DMS 273 treated with DMSO at 0.1 percent for 48 hours (cell line): Measurements from ENCODE around the gene ZNF474.

ENCODE experiments used
- DNase-seq: peaks from one replicate; lab custom pipeline; 2025; lab: John Stamatoyannopoulos, UW

ZNF474 gene

DNA sequence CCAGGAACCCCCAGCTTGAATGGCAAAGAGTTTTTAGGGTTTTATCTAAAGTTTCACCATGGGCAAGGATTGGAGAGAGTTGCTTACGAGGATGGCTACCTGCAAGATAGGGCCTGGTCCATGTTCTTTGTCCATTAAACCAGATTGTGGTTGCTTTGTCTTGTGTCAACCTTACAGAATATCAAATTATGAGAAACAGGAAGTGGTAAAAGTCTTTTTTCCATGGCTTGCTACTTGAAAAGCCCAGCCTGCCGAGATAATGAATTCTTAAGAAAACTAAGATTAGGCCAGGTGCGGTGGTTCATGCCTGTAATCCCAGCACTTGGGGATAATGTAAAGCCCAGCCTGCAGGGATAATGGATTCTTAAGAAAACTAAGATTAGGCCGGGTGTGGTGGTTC lies 24.4 kb downstream of the ZNF474 start:
- no peak for DNase-seq

DNA sequence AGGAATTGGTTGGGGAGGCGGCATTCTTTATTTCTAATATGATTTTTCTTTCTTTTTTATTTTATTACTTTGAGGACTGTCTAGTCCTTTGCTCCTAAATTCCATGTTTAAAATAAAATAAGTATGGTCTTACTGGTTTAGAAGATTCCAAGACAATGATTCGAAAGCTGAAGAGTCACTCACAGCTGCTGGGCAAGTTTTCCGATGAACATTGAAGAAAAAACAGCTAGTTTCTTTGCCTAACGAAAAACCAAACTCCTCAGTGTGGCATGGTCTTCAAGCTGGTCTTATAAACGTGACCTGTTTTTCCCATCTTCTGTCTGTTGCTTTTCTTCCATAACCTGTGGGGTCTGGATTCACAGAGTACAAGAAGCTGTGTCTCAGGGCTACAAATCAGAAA lies 25.1 kb downstream of the ZNF474 start:
- no peak for DNase-seq

DNA sequence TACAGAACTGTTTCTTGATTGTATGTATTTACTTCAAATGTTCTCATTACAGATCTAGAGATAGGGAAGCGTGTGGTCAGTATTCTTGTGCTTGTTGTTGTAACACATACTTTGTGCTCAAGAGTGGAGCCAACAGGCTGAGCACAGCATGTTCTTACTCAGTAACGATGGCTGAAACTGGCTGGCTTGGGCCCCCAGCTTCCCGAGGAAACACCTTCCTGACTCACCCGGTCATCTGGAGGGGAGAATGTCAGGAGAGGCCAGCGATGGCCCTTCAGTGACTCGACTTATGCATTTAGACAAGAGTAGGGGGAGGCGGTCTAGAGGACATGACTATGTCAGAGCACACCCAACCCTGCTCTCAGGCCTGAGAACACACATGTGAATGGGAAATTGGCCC lies 25.6 kb downstream of the ZNF474 start:
- DNase-seq, result no peak

DNA sequence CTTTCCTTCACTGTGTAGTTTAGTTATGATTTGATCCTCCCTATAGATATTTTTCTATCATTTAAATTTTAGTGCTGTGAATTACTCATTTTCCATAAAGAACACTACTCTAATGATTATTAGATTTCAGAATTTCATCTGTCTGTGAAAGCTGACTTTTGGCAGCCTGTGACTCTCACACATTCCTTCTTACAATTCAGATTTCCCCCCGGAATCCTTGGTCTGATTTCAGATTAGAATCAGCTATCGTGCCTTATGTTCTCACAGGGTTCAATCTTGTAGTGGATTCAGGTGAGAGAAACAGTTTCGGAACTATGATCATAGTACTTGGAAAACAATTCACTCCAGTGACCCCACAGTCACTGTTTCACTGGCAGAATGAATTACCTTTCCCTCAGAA lies 26.2 kb downstream of the ZNF474 start:
- DNase-seq, result no peak

DNA sequence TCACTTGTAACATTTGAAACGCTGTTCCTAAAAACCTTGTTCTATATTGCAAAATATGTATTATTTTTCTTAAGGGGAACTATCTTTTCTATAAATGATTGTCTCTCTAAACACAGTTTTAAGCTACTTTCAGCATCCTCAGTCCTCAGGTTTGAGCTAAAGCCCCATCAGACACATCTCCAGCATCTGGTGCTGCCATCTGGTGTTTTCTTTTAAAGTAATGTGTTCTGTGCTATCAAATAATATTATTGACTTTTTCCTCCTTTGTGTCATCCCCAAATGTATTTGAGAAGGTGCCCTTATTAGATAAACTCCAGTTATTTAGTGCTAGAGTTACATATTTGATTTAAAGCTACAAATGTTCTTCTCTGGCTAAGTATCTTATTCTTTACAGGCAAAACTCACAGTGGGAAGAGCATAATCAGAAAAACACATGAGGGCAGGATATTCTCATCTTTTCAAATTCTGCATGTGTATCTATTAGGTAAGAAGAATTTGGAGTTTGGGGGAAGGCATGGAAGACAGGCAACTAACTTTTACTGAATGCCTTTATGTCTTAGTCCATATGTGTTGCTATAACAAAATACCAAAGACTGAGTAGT lies 27.5 kb downstream of the ZNF474 start:
- peak; percentile 32 for DNase-seq

DNA sequence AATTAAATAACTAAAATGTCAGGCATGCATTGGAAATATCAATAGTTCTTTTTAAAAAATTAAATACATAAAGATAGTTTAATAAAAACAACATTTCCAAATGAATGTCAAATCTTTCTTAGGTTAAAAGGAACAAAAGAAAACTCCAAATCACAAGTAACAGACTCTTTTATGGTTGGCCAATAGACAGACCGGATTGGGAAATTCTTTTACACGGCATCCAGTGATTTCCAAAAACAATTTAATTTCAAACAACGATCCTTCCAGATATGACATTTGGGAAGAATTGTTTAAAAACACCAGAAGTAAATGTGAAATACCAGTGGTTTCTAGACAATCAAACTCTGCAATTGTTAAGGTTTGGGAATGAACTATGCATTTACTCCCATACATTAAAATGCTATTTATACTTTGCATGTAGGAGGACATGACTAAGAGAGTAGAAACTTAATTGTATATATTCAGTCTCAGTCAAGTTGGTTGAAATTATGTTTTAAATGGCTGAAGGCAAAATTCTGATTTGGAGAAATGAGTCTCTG lies 32.8 kb downstream of the ZNF474 start:
- DNase-seq, result no peak

DNA sequence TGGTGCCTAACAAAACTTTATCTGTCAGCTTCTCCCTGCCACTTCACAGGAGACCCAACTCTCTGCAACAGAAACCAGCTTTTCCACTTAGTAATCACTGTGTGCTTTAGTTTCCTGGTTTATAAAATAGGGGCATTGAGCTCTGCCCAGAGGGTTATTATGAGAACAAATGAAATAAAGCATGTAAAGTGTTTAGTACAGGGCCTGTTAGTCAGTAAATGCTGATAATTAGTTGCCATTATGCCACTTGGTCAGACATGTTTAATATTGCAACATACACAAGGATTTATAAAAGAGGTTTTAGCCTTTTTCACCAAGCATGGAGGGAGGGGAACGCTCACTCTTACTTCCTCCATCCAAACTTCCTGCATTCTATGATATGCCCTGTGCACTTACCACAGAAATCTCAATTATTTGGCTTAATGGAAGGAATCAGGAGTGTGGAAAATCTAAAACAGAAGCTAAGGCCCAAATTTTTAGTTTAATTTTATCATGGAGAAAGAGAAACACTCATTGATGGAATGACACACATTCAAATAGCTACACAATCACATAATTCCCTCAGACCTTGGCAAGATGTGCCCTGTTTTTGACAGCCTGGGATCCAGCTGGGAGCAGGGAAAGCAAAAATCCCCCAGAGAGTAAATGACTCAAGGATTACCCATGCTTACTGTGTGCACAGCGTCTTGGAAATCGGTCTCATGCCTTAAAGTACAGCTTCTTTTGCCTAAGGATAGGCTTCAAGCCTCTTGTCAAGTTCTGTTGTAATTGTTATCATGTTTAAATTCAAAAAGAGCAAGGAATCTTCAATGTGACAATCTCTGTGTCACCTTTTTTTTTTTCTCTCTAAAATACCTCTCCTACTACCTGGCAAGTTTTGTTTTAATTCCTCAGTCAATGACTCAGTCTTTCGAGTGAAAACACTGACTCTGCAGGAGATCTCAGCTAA lies 34.0 kb downstream of the ZNF474 start:
- DNase-seq, result no peak

DNA sequence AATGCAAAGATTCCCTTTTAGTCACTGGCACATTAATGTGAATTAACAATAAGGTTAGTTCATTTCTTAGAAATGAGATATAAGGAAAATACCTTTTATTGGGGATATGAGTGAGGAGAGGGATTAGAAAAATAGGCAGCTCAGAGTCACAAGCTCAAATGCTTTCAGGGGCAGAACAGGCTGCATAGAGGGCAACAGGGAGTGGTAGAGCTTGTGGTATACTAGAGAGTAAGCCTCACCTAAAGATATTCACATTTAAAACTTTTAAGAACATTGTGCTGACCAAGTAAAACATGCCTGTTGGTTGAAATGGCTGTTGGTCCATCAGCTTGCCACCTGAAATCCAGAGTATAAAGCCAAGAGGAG lies 34.7 kb downstream of the ZNF474 start:
- no peak for DNase-seq

DNA sequence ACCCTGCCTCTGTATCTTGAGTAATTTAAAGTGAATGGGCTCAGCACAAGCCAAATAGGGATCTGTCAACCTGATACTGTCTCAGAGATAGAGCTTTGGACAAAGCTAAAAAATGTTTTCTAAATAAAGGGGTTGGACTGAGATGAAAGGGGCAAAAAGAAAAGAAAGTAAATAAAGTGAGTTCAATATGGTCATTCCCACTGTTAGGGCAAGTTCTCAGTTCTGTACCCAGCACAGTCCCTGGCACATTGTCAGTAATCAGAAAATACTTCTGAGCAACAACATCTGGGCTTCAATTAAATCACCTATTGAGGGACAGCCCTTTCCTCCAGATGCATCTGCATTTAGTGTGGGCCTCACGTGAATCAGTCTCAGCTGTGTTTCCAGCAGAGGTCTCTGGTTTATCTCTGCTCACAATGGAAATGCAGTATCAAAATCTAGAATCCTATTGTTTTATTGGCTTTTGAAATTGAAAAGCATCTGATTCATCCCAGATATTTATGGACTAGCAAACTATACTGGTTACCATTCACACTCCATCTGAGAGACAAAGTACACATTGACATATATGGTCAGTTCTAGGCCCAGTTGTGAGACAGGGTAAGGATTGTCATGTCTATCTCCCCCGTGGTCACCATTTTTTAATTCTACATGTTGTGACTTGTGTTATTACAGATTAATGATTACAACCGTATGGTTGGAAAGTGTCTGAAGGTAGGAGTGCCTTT lies 35.6 kb downstream of the ZNF474 start:
- no peak for DNase-seq

DNA sequence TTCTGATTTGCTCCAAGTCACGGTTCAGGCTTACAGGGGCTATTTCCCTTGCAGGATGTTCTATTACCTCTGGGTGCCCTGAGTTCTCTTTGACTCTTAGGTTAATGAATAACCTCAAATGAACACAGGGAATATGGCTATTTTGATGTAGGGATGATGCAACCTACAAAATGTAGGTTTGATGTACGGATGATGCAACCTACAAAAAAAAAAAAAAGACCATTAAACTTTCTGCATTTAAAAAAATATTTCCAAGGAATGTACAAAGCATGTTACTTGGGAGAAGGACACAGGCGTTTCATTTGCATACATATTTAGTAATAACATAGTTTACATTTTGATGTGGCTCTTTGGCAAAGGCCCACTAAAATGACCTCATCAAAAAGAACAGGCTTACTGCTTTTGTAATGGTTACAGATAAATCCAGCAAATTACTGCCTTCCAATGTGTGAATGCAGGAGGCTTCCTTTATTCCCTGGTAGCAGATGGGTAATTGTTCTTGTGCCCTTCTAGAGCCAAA lies 36.3 kb downstream of the ZNF474 start:
- no peak for DNase-seq

DNA sequence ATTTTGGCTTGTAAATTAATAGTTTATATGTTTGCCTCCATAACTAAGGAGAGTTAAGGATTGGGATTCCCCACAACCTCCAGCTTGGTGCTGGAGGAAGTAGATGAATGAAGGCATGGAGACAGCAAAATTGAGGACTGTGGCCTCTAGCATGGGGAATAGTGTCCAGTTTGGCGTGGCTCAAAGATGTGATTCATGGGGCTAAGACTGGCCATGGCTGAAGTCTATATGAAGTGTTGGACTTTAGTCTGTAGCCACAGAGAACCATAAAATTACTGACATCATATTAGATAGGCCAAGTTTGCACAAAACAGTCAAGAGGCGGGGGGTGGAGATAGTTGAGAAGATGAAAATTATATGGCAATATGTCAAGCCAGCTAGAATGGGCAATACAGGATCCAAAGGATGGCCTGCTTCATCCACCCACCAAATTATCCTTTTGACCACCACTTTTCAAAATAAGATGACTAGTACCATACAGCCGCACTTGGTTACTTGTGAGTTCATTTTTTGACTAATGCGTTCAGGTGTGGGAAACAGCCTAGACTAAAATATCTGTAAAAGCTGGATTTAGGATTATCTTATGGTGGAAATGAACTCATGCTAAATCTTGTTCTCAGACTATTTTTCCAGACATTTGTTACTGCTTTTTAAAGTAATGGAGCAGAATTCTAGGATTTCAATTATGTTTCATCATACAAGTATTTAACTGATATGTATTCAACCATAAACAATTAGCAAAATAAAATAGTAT lies 40.2 kb downstream of the ZNF474 start:
- DNase-seq, result no peak

DNA sequence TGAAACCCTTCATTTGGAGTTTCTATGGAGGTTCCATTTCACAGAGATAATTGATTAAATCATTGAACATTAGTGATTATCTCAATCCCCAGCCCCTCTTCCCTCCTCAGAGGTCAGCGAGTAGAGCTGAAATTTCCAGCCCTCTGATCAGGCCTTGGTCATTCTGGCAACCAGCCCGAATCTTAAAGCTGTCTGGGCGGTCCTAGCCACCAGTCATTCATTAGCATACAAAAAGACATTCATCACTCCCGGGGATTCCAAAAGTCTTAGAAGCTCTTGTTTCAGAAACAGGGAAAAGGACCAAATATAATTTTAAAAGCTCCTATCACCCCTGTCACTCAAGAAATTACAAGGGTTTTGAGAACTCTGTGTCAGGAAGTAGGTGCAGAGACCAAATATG lies 41.3 kb downstream of the ZNF474 start:
- no peak for DNase-seq

DNA sequence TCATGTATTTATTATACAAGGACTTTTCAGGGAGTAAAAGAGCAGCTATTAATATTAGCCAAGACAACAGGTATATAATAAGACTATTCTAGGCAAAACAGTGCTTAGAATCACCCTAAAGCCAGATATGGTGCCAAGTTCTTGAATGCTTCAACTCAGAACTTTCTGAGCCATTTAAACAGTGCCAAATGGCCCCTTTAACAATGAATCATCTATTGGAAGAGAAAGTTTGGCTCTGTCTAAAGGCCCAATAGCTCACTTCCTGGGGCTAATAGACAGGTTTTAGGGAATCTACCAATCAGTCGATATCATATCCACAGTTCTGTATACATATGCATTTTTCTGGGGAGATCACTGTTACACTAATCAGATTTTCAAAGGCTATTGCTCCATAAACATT lies 42.9 kb downstream of the ZNF474 start:
- no peak for DNase-seq

DNA sequence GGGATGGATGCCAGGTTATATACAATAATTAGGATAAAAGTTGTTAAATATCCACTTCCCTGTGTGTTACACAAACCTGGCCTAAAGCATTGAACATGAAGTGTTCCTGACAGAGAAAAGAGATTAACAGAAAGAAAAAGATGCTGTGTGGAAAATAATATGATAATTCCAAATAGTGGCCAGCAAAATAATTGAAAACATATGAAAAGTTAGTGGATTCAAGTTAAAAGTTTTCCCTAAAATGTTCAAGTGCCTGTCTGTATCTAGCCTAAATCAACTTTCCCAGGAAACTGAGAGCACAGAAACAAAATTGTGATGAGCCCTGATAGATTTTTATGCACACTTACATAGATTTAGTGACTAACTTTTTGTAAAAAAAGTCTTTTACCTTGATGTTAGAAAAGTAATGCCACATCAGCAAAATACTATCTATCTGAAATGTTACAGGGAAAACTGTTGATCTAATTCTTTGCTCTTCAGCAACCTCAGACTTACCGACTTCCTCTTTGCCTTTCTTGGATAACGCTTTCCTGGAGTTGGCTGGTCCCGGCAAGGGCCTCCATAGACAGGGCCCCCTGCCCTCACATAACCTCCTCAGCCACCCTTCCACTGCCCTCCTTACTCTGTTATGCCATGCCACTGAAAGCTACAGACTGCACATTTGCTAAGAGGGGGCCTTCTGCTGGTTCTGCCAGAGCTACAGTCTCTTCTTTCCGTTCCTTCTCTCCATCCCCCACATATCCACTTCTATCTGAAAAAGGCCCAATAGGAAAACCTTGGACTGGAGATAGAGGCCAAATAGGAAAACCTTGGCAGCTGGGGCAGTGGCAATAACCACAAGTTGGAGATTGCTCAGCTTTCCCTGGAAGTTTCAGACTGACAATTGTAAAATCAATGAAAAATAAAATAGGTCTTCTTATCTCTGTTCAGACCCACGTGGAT lies 44.4 kb downstream of the ZNF474 start:
- DNase-seq, result no peak

DNA sequence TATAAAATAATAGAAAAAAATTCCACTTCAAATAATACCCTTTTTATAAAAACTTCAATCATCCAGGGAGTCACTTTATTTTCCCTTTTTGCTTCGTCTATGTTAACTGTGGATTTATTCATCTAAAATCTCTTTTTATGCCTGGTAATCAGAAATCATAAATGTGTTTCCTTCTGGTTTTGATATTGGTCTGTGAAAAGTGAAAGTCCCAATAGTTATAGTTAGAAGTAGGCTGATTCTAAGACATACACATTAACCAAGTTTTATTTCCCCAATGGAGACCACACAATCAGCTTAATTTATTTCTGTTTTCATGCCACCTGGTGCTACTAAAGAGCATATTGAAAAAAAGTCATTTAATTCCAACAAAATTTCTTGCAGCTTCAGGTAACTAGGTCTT lies 45.7 kb downstream of the ZNF474 start:
- no peak for DNase-seq

DNA sequence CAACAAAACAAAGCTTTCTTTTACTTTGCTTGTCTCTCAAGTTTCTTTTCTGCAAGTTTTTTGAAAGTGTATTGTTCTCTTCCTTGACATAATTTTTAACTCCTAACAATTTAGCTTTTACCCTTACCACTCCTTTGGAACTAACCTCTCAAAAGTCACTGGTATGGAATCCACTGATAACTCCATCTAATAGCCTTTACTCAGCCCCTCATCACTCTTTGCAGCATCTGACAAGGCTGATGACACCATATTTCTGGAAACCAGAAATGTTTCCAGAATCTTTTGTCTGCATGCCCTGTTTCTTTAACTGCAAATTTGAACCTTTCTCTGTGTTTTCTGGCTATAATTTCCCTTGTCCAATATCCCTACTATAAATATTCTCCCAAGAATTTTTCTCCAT lies 46.5 kb downstream of the ZNF474 start:
- DNase-seq, result no peak

DNA sequence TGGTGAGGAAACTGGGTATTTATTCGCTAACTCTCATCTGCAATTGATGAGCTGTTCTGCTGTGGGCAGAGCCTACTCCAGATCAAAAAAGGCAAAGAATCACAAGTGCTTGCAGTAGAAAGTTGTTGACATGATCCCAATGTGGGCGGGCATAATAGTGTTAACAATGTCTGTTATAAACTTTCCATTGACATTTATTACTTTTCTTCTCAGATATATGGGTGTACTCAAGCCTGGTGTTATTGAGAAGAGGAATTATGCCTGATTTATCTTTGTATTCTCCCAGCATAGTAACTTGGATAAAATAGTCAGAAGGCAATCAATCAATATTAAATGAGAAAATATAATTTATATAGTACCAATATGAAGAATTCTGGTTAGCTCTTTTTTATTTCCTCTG lies 47.8 kb downstream of the ZNF474 start:
- no peak for DNase-seq

DNA sequence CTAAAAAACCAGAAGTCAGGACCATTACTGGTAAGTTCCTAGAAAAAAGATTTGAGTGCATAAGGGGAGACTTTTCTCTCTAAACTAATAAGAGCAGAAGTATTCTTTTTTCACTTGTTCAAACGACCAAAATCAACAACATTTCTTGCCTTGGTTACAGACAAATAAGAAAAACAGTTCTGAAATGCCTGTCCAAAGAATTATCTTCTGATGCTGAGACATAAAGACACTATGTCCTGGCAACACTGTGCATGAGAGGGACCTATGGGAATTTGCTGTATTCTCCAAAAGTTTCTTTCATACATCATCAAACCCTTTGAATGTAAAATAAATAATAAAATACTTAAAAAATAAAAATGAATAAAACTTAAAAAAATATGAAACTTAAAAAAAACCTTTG lies 50.4 kb downstream of the ZNF474 start:
- DNase-seq, result no peak

DNA sequence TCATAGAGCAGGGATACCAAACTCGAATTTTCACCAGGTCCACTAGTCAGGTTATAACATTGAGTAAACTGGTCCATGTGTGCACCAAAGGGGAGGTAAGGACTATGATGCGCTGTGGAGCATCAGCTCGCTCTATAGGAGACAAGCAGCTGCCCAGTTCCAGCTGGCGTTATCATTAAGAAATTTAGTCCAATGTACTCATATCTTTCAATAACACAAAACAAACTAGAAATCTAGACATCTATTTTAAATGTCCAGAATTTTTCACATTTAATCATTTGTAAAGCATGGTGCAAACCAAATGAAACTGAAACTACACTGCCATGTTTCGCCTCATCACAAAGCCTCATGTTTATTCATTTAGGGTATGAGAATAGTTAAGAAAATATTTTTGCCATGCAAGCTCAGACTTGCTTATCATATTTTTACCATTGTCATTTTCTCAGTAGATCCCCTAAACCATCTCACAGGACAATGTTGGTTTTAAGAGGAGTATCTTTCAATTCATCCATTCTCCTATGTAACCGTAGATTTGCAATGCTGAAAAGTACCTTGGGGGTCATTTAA lies 50.9 kb downstream of the ZNF474 start:
- no peak for DNase-seq

DNA sequence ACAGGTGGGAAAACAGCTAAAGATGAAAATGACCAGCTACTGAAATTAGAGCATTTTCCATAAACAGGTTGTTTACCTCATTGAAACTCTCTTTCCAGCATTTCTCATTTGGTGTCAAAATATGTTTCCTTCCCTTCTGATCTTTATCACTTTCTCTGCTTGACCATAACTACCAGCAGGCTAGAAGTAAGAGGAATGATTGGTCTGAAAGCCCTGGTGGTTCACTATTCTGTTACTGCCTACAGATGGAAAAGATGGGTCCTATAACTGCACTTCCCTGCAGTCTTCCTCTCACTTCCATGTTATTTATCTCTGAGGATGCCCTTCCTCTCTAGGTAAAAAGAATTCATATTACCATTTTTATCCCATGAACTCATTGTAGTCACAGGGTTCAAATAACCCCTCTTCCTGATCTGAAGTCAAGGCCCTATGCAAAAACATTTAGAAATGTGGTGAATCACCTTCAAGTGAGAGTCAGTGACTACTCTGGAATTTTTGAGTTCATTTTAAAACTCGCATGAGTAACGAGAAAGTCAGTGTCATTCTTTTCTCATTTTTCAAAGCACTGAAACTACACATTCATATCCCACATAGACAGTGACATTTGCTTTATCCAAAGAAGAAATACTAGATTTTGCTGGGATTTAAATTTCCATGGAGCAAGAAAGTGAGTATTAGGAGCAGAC lies 51.7 kb downstream of the ZNF474 start:
- DNase-seq, result no peak
